GM21723 (cell line): ENCODE measurements around the gene LRBA.

Experiments
- ATAC-seq: cut with Tn5 transposase; IDR thresholded peaks from one replicate; pipeline ENCODE4 v1.9.1; 2021; ENCODE audit warnings: mild to moderate bottlenecking, moderate library complexity; ENCODE audit not compliant: unreplicated experiment

LRBA gene

GRCh38 chr4:150232029-150232428 lies 783.1 kb downstream of the LRBA start:
- ATAC-seq, result no peak

- no peak for ATAC-seq
Measured at GRCh38 chr4:150231107-150231770, 783.8 kb downstream of the LRBA start.

- ATAC-seq, result no peak
Measured at GRCh38 chr4:150230561-150230960, 784.5 kb downstream of the LRBA start.

- ATAC-seq, result no peak
Measured at GRCh38 chr4:150229520-150229919, 785.6 kb downstream of the LRBA start.

GRCh38 chr4:150224896-150225591 lies 790.0 kb downstream of the LRBA start:
- ATAC-seq, result no peak

GRCh38 chr4:150219841-150220240 lies 795.2 kb downstream of the LRBA start:
- ATAC-seq, result no peak

- ATAC-seq, result no peak
Measured at GRCh38 chr4:150218447-150218846, 796.6 kb downstream of the LRBA start.

GRCh38 chr4:150217808-150218207 lies 797.3 kb downstream of the LRBA start:
- no peak for ATAC-seq

GRCh38 chr4:150217192-150217591 lies 797.9 kb downstream of the LRBA start:
- no peak for ATAC-seq

- ATAC-seq, result no peak
Measured at GRCh38 chr4:150216726-150217125, 798.4 kb downstream of the LRBA start.

- ATAC-seq, result no peak
Measured at GRCh38 chr4:150215601-150216000, 799.5 kb downstream of the LRBA start.
